ENCODE results near the gene MCTP1. TPM values are rescaled to one million over a fixed set of nuclear protein-coding genes. Genes with fewer than 3 reads are reported as not detected.

MCTP1 gene
- total and polyA plus RNA-seq, 2 of the 8 experiments (the other 6 are each of a cell fraction or from before 2014, with no cell fraction given), result 0.56 to 3.4 TPM

- no peak overlapping the region for H3K18ac ChIP-seq (ENCODE audit: extremely low read depth, low read length)
- no peak overlapping the region for H2BK5ac ChIP-seq (ENCODE audit: low read depth, low read length)
- no peaks in the 10 kb centered on the region for H3K79me1 ChIP-seq (ENCODE audit: low read depth, low read length)
- H2BK15ac ChIP-seq (ENCODE audit: low read length), result no peak overlapping the region
- no peak overlapping the region for H3K4me2 ChIP-seq (ENCODE audit: insufficient read depth in 1 of 2, low read depth in 2 of 2, low read length in 2 of 2)
- H3K9ac ChIP-seq (replicated peaks in 1 of 4; ENCODE audit: extremely low read depth in 1 of 4, low read depth in 3 of 4, low read length in 3 of 4), result no peak overlapping the region
- 97% methylated on average over 4 of the region's 4 CpGs; no CpG with 5 or more reads in 1 of the 2 experiments for WGBS, 2 experiments (ENCODE audit: extremely low coverage in 1 of 2, insufficient coverage in 1 of 2, insufficient read length in 1 of 2, insufficient replicate concordance in 2 of 2, low coverage in 1 of 2, low lambda C conversion rate in 2 of 2, missing lambda C conversion rate in 1 of 2)
- no peak overlapping the region for H4K8ac ChIP-seq (ENCODE audit: extremely low read depth, insufficient read depth, low read length)
- H3K9me3 ChIP-seq (ENCODE audit: insufficient read depth in 2 of 2, low read depth in 1 of 2, low read length in 1 of 2), result no peaks in the 10 kb centered on the region
- DNase-seq (ENCODE audit: low read depth in 1 of 2, low spot score in 2 of 2) (no peak), FAIRE-seq (no peak)
- H3K4ac ChIP-seq (replicated peaks; ENCODE audit: insufficient read length, low read depth, low read length), result no peak overlapping the region
- no peak overlapping the region for H2BK12ac ChIP-seq (ENCODE audit: low read depth, low read length)
- H3K79me2 ChIP-seq (ENCODE audit: control insufficient read depth in 1 of 2, insufficient read depth in 2 of 2, low read length in 2 of 2), result no peaks in the 10 kb centered on the region
- peaks cover 0 to 3% (median 0%) of the 10 kb centered on the region in 4 experiments; a peak in 1 of 7 replicates for H3K4me1 ChIP-seq (replicated peaks in 1 of 4; ENCODE audit: control insufficient read depth in 3 of 4, insufficient read depth in 4 of 4, low read length in 3 of 4)
- POLR2A ChIA-PET (ENCODE audit: partially characterized antibody), result no interaction called here
- CTCF ChIA-PET (ENCODE audit: partially characterized antibody), result interaction anchor here (1.2 kb wide), 1 partner anchor 14 kb away, joined by 3 read pairs; no protein-coding TSS in a partner anchor
- H4K5ac ChIP-seq (ENCODE audit: insufficient read length, low read depth, low read length), result no peak overlapping the region
- H3K27ac ChIP-seq (ENCODE audit: low read depth, low read length), result no peak overlapping the region
- no peak overlapping the region for H4K91ac ChIP-seq (replicated peaks; ENCODE audit: insufficient read length, low read length)
- H2AK5ac ChIP-seq (ENCODE audit: low read depth, low read length), result no peak overlapping the region
- no peak overlapping the region for H3K14ac ChIP-seq (ENCODE audit: insufficient read length)
- H3K27me3 ChIP-seq (replicated peaks in 1 of 4; ENCODE audit: control insufficient read depth in 3 of 4, extremely low read depth in 1 of 4, insufficient read depth in 3 of 4, low read length in 3 of 4), result no peaks in the 10 kb centered on the region
- H2BK20ac ChIP-seq (ENCODE audit: low read length), result no peak overlapping the region
- H2AFZ ChIP-seq (ENCODE audit: low read length), result no peak overlapping the region
- H3K23ac ChIP-seq (ENCODE audit: insufficient read length), result no peak overlapping the region
- H4K20me1 ChIP-seq (replicated peaks in 1 of 2; ENCODE audit: control insufficient read depth in 1 of 2, insufficient read depth in 2 of 2, low read length in 2 of 2), result no peaks in the 10 kb centered on the region
- H3K23me2 ChIP-seq (ENCODE audit: low read depth, low read length), result no peaks in the 10 kb centered on the region
- no peaks in the 10 kb centered on the region for H3K36me3 ChIP-seq (ENCODE audit: control insufficient read depth in 2 of 4, insufficient read depth in 4 of 4, low read length in 3 of 4)
- H3K56ac ChIP-seq (replicated peaks; ENCODE audit: insufficient read length, low read depth, low read length), result no peak overlapping the region
- no peak overlapping the region for H2BK120ac ChIP-seq (replicated peaks; ENCODE audit: low read depth, low read length)
- no peak overlapping the region for H3K4me3 ChIP-seq (ENCODE audit: extremely low read depth in 1 of 4, insufficient read depth in 2 of 4, low read depth in 3 of 4, low read length in 4 of 4)
- TF ChIP-seq POLR2A (IDR thresholded peaks at IDR 0.05; ENCODE audit: control extremely low read depth in 1 of 2, low read depth in 2 of 2, low read length in 2 of 2) (no peak), GTF2F1 (IDR thresholded peaks at IDR 0.05; ENCODE audit: borderline replicate concordance, low read depth, low read length) (no peak), HDAC2 (IDR thresholded peaks at IDR 0.05; ENCODE audit: borderline replicate concordance in 1 of 2, low read depth in 2 of 2, low read length in 2 of 2) (no peak), ZNF274 (IDR thresholded peaks at IDR 0.05; ENCODE audit: borderline replicate concordance, extremely low read depth, low read length) (no peak), BACH1 (IDR thresholded peaks at IDR 0.05; ENCODE audit: low read length) (no peak), TAF7 (optimal IDR thresholded peaks at IDR 0.05; ENCODE audit: borderline replicate concordance, low read depth, low read length) (no peak), RXRA (IDR thresholded peaks at IDR 0.05; ENCODE audit: insufficient read depth, low read depth, low read length) (no peak), NANOG (IDR thresholded peaks at IDR 0.05; ENCODE audit: insufficient read depth, low read depth, low read length, poor library complexity, severe bottlenecking) (no peak), PHF8 (conservative IDR thresholded peaks at IDR 0.05; ENCODE audit: low read depth, low read length) (no peak), CTBP2 (IDR thresholded peaks at IDR 0.05; ENCODE audit: borderline replicate concordance, insufficient read depth, insufficient read length, low read length) (no peak), RFX5 (IDR thresholded peaks at IDR 0.05; ENCODE audit: borderline replicate concordance, low read depth, low read length) (no peak), TEAD4 (IDR thresholded peaks at IDR 0.05; ENCODE audit: low read depth, low read length) (no peak), SIRT6 (IDR thresholded peaks at IDR 0.05; ENCODE audit: low read length) (no peak), EP300 (IDR thresholded peaks at IDR 0.05; ENCODE audit: borderline replicate concordance in 1 of 2, low read depth in 2 of 2, low read length in 2 of 2) (no peak)
These were observed 67.5 kb downstream of the MCTP1 start for GRCh38 chr5:95217351-95217750.

Data from H1 (cell line).